NOMO-1 (cell line): ENCODE results near the gene CXCL10.
"Not testable (repeated sequence)": the region's sequence is repeated elsewhere in the genome, so short reads cannot be mapped to it uniquely, and the experiment has no call there.

ENCODE experiments used
- DNase-seq, 2 experiments: peaks; one replicate each; lab custom pipeline; 2025; ENCODE audit not compliant: unreplicated experiment in 2 of 2; lab: John Stamatoyannopoulos, UW

CXCL10 gene

GRCh38 chr4:76023389-76023788 lies at the start of gene CXCL10:
CXCL10 (minus strand) TSS chr4:76023497; CDS start chr4:76023431, 66 bp downstream.
- DNase-seq = peak in 1 of 2 experiments; percentile 13

GRCh38 chr4:76072760-76073159 lies 49.5 kb upstream of the CXCL10 start:
- DNase-seq = no peak

GRCh38 chr4:76067652-76068286 lies 44.5 kb upstream of the CXCL10 start:
- DNase-seq = peak; percentile 27 to 82

- DNase-seq = no peak
Observed at GRCh38 chr4:76066546-76066945, 43.2 kb upstream of the CXCL10 start.

GRCh38 chr4:76061982-76062381 lies 38.7 kb upstream of the CXCL10 start:
- peak; percentile 10 to 90 for DNase-seq

GRCh38 chr4:76061421-76061820 lies 38.1 kb upstream of the CXCL10 start:
- no peak for DNase-seq

- peak; percentile 21 to 69 for DNase-seq
Observed at GRCh38 chr4:76060506-76060905, 37.2 kb upstream of the CXCL10 start.

- peak; percentile 52 to 93 for DNase-seq
Observed at GRCh38 chr4:76059750-76060149, 36.5 kb upstream of the CXCL10 start.

- peak in 1 of 2 experiments; percentile 49 for DNase-seq
Observed at GRCh38 chr4:76058888-76059426, 35.7 kb upstream of the CXCL10 start.

- peak in 1 of 2 experiments; percentile 26 for DNase-seq
Observed at GRCh38 chr4:76058302-76058701, 35.0 kb upstream of the CXCL10 start.

GRCh38 chr4:76055421-76055820 lies 32.1 kb upstream of the CXCL10 start:
- peak in 1 of 2 experiments; percentile 3 for DNase-seq

GRCh38 chr4:76055016-76055415 lies 31.7 kb upstream of the CXCL10 start:
- peak; percentile 14 to 54 for DNase-seq

- peak; percentile 10 to 65 for DNase-seq
Observed at GRCh38 chr4:76053730-76054129, 30.4 kb upstream of the CXCL10 start.

GRCh38 chr4:76050560-76051050 lies 27.3 kb upstream of the CXCL10 start:
- DNase-seq = not testable (repeated sequence)

- not testable (repeated sequence) for DNase-seq
Observed at GRCh38 chr4:76049860-76050416, 26.6 kb upstream of the CXCL10 start.

- DNase-seq = not testable (repeated sequence)
Observed at GRCh38 chr4:76044686-76045085, 21.4 kb upstream of the CXCL10 start.

GRCh38 chr4:76043306-76043705 lies 20.0 kb upstream of the CXCL10 start:
- not testable (repeated sequence) for DNase-seq

GRCh38 chr4:76042241-76042998 lies 19.1 kb upstream of the CXCL10 start:
- DNase-seq = not testable (repeated sequence)

- DNase-seq = no peak
Observed at GRCh38 chr4:76036855-76037254, 13.6 kb upstream of the CXCL10 start.

GRCh38 chr4:76035799-76036380 lies 12.6 kb upstream of the CXCL10 start, which contains the start of gene CXCL11:
CXCL11 (minus strand) TSS chr4:76036070; CDS start chr4:76035987, 83 bp downstream.
- no peak for DNase-seq

GRCh38 chr4:76035141-76035540 lies 11.8 kb upstream of the CXCL10 start:
- peak; percentile 82 to 97 for DNase-seq
